HepG2 (cell line): Measurements from ENCODE around the gene ELP6. TPM values are rescaled to one million over a fixed set of nuclear protein-coding genes. Genes with fewer than 3 reads are reported as not detected.
A peak's percentile ranks its signal among the peaks of the same experiment; 100 is the strongest.

Experiments
- ETV5 ChIP-seq: IDR thresholded peaks from 2 replicates; pipeline ENCODE4 v1.6.1; 2018; ENCODE audit warnings: missing biosample characterization, missing genetic modification reagents, inconsistent platforms, borderline replicate concordance
- KDM1A ChIP-seq: IDR thresholded peaks from 2 replicates; pipeline ENCODE4 v1.6.1; 2016; ENCODE audit warnings: missing compliant biosample characterization
- NCOA2 ChIP-seq: sonication (generic); formaldehyde crosslinking; IDR thresholded peaks from 2 replicates; pipeline ENCODE4 v1.8.0; 2022; ENCODE audit warnings: inconsistent platforms
- RFXAP ChIP-seq: sonication (generic); formaldehyde crosslinking; IDR thresholded peaks from 2 replicates; pipeline ENCODE4 v1.4.0; 2020; ENCODE audit warnings: missing genetic modification reagents, borderline replicate concordance
- SKI ChIP-seq: fragments of 450-650 bp; IDR thresholded peaks from one replicate; pipeline ENCODE4 v1.6.1; 2018; ENCODE audit warnings: mild to moderate bottlenecking; ENCODE audit not compliant: partially characterized antibody
- SOX13 ChIP-seq, 3 experiments: fragments of 450-650 bp in 1 of 3; sonication (generic) in 1 of 3; formaldehyde crosslinking in 1 of 3; IDR thresholded peaks in 2 of 3; conservative IDR thresholded peaks in 1 of 3; 2 replicates each; pipeline versions ENCODE4 v1.5.0 to v1.6.1; 2016 to 2020; ENCODE audit warnings: antibody characterized with exemption in 1 of 3, mild to moderate bottlenecking in 1 of 3, missing compliant biosample characterization in 1 of 3, missing genetic modification reagents in 1 of 3, moderate library complexity in 1 of 3
- TEAD3 ChIP-seq: optimal IDR thresholded peaks from 2 replicates; pipeline ENCODE3; 2016; ENCODE audit warnings: borderline replicate concordance
- ZNF746 ChIP-seq: sonication (generic); formaldehyde crosslinking; IDR thresholded peaks from 2 replicates; pipeline ENCODE4 v1.8.0; 2022; ENCODE audit warnings: mild to moderate bottlenecking, missing genetic modification reagents
- polyA plus RNA-seq, 8 experiments: library from polyadenylated mRNA; depleted of rRNA in 3 of 8; stranded (reverse) in 7 of 8; unstranded in 1 of 8; fragments of >200 nt; fragmentation: Illumina TruSeq in 4 of 8; extraction: Trizol in 4 of 8; gene quantifications; 2 replicates each; pipeline versions ENCODE4 v1.2.1 to v1.2.3, GENCODE V29; 2011 to 2016; ENCODE audit warnings: low read depth in 4 of 8, missing spikeins in 1 of 8, mixed read lengths in 1 of 8; ENCODE audit not compliant: insufficient read depth in 1 of 8
- total RNA-seq, 5 experiments: library from RNA; depleted of rRNA; stranded (reverse); fragments of >200 nt; fragmentation: Illumina TruSeq; extraction: Trizol; gene quantifications; 2 replicates each; pipeline ENCODE4 v1.2.3, GENCODE V29; 2016; ENCODE audit warnings: low read depth in 1 of 5
- TF ChIP-seq, protein P1 (sequence below): IDR thresholded peaks from 2 replicates; pipeline ENCODE4 v1.6.1; 2016; ENCODE audit warnings: low read depth, missing genetic modification reagents, missing compliant biosample characterization
- TF ChIP-seq, protein P2 (sequence below): IDR thresholded peaks from 2 replicates; pipeline ENCODE4 v1.6.1; 2016; ENCODE audit warnings: missing biosample characterization, missing genetic modification reagents, low read depth
- TF ChIP-seq, protein P3 (sequence below): sonication (generic); formaldehyde crosslinking; IDR thresholded peaks from 2 replicates; pipeline ENCODE4 v1.4.0; 2020; ENCODE audit warnings: missing genetic modification reagents, borderline replicate concordance
- TF ChIP-seq, protein P4 (sequence below): sonication (generic); formaldehyde crosslinking; IDR thresholded peaks from 2 replicates; pipeline ENCODE4 v1.4.0; 2020; ENCODE audit warnings: mild to moderate bottlenecking, missing genetic modification reagents
- TF ChIP-seq, protein P5 (sequence below): sonication (generic); formaldehyde crosslinking; IDR thresholded peaks from 2 replicates; pipeline ENCODE4 v1.4.0; 2020; ENCODE audit warnings: missing genetic modification reagents, borderline replicate concordance

ELP6 gene
- total and polyA plus RNA-seq, 2 of the 13 experiments (the other 11 are each of a cell fraction or from before 2014, with no cell fraction given): 45.0 to 49.3 TPM

DNA sequence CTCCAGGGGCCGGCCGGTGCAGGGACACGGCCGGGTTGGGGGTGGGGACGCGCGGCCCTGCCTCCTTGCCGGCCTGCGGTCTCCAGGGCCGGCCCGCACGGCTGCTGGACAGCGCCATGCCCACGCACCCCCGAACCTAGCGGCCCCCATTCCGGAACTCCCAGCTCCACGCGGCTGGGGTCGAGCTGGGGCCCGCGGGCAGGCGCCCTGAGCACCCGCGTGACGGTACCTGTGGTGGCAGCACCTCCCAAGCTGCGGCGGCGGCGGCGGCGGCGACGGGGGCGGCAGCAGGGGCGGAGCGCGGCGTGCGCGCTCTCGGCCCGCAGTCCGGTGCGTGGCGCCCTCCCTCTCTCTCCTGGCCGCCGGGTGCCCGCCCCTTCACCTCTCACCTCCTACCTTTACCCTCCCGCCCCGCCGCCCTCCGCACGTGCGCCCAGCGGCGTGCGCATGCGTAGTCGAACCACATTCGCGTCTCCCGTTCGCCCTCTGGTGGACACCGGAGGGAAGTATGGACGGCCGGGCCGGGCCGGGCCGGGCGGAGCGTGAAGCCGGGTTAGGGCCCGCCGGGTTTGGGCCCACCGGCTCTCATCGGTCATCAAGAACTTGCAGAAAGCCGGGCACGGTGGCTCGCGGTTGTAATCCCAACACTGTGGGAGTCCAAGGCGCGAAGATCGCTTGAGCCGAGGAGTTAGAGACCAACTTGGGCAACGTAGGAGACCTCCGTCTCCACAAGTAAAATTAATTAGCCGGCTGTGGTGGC lies 37.8 kb downstream of the ELP6 start, which contains the start of gene SCAP (continued):
- TF ChIP-seq, protein P1, sequence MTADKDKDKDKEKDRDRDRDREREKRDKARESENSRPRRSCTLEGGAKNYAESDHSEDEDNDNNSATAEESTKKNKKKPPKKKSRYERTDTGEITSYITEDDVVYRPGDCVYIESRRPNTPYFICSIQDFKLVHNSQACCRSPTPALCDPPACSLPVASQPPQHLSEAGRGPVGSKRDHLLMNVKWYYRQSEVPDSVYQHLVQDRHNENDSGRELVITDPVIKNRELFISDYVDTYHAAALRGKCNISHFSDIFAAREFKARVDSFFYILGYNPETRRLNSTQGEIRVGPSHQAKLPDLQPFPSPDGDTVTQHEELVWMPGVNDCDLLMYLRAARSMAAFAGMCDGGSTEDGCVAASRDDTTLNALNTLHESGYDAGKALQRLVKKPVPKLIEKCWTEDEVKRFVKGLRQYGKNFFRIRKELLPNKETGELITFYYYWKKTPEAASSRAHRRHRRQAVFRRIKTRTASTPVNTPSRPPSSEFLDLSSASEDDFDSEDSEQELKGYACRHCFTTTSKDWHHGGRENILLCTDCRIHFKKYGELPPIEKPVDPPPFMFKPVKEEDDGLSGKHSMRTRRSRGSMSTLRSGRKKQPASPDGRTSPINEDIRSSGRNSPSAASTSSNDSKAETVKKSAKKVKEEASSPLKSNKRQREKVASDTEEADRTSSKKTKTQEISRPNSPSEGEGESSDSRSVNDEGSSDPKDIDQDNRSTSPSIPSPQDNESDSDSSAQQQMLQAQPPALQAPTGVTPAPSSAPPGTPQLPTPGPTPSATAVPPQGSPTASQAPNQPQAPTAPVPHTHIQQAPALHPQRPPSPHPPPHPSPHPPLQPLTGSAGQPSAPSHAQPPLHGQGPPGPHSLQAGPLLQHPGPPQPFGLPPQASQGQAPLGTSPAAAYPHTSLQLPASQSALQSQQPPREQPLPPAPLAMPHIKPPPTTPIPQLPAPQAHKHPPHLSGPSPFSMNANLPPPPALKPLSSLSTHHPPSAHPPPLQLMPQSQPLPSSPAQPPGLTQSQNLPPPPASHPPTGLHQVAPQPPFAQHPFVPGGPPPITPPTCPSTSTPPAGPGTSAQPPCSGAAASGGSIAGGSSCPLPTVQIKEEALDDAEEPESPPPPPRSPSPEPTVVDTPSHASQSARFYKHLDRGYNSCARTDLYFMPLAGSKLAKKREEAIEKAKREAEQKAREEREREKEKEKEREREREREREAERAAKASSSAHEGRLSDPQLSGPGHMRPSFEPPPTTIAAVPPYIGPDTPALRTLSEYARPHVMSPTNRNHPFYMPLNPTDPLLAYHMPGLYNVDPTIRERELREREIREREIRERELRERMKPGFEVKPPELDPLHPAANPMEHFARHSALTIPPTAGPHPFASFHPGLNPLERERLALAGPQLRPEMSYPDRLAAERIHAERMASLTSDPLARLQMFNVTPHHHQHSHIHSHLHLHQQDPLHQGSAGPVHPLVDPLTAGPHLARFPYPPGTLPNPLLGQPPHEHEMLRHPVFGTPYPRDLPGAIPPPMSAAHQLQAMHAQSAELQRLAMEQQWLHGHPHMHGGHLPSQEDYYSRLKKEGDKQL (CRISPR knock-in tag): peak; percentile 57; the same call in 1 of the 2 replicates
- TF ChIP-seq, protein P2, sequence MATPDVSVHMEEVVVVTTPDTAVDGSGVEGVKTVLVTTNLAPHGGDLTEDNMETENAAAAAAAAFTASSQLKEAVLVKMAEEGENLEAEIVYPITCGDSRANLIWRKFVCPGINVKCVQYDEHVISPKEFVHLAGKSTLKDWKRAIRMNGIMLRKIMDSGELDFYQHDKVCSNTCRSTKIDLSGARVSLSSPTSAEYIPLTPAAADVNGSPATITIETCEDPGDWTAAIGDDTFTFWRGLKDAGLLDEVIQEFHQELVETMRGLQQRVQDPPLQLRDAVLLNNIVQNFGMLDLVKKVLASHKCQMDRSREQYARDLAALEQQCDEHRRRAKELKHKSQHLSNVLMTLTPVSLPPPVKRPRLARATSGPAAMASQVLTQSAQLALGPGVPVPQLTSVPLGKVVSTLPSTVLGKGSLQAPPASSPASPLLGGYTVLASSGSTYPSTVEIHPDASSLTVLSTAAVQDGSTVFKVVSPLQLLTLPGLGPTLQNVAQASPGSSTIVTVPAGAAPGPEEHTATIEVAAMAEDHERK: peak; percentile 95
- TF ChIP-seq, protein P3, sequence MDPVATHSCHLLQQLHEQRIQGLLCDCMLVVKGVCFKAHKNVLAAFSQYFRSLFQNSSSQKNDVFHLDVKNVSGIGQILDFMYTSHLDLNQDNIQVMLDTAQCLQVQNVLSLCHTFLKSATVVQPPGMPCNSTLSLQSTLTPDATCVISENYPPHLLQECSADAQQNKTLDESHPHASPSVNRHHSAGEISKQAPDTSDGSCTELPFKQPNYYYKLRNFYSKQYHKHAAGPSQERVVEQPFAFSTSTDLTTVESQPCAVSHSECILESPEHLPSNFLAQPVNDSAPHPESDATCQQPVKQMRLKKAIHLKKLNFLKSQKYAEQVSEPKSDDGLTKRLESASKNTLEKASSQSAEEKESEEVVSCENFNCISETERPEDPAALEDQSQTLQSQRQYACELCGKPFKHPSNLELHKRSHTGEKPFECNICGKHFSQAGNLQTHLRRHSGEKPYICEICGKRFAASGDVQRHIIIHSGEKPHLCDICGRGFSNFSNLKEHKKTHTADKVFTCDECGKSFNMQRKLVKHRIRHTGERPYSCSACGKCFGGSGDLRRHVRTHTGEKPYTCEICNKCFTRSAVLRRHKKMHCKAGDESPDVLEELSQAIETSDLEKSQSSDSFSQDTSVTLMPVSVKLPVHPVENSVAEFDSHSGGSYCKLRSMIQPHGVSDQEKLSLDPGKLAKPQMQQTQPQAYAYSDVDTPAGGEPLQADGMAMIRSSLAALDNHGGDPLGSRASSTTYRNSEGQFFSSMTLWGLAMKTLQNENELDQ (CRISPR knock-in tag): no peak
- peak; percentile 82 for TF ChIP-seq SKI
- TF ChIP-seq NCOA2 (CRISPR knock-in tag): peak; percentile 34; the same call in 1 of the 2 replicates
- TF ChIP-seq TEAD3: peak; percentile 79
- TF ChIP-seq SOX13 (IDR thresholded peaks at IDR 0.05): no peak
- peak in 1 of 2 experiments; percentile 70; a peak in 1 of 4 replicates for TF ChIP-seq SOX13 (CRISPR knock-in tag; conservative IDR thresholded peaks at IDR 0.05 in 1 of 2, IDR thresholded peaks at IDR 0.05 in 1 of 2)
- peak; percentile 57; the same call in 1 of the 2 replicates for TF ChIP-seq RFXAP
- TF ChIP-seq KDM1A (CRISPR knock-in tag): no peak
- TF ChIP-seq, protein P4, sequence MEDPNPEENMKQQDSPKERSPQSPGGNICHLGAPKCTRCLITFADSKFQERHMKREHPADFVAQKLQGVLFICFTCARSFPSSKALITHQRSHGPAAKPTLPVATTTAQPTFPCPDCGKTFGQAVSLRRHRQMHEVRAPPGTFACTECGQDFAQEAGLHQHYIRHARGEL (CRISPR knock-in tag): 0 out of 2 replicates have a peak, but pooled peaks have one; percentile 34
- TF ChIP-seq ETV5: peak; percentile 77; the same call in 1 of the 2 replicates
- TF ChIP-seq ZNF746 (CRISPR knock-in tag): peak; percentile 94
- TF ChIP-seq, protein P5, sequence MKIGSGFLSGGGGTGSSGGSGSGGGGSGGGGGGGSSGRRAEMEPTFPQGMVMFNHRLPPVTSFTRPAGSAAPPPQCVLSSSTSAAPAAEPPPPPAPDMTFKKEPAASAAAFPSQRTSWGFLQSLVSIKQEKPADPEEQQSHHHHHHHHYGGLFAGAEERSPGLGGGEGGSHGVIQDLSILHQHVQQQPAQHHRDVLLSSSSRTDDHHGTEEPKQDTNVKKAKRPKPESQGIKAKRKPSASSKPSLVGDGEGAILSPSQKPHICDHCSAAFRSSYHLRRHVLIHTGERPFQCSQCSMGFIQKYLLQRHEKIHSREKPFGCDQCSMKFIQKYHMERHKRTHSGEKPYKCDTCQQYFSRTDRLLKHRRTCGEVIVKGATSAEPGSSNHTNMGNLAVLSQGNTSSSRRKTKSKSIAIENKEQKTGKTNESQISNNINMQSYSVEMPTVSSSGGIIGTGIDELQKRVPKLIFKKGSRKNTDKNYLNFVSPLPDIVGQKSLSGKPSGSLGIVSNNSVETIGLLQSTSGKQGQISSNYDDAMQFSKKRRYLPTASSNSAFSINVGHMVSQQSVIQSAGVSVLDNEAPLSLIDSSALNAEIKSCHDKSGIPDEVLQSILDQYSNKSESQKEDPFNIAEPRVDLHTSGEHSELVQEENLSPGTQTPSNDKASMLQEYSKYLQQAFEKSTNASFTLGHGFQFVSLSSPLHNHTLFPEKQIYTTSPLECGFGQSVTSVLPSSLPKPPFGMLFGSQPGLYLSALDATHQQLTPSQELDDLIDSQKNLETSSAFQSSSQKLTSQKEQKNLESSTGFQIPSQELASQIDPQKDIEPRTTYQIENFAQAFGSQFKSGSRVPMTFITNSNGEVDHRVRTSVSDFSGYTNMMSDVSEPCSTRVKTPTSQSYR (CRISPR knock-in tag): peak; percentile 44; the same call in 1 of the 2 replicates
